Mesendoderm (in vitro differentiated cells): ENCODE data around the gene SLC5A10.
"Not testable (repeated sequence)": the region's sequence is repeated elsewhere in the genome, so short reads cannot be mapped to it uniquely, and the experiment has no call there.

Experiments
- DNase-seq: peaks from one replicate; pipeline ENCODE4 v3.0.0; 2013
- H2AK5ac ChIP-seq: 2 replicates; pipeline ENCODE4 v1.6.1; 2013; ENCODE audit warnings: low read length, inconsistent platforms
- H2BK120ac ChIP-seq: 2 replicates; pipeline ENCODE4 v1.6.1; 2013; ENCODE audit warnings: low read depth, mild to moderate bottlenecking, low read length, moderate library complexity, mixed read lengths
- H2BK15ac ChIP-seq: replicated peaks from 2 replicates; pipeline ENCODE4 v1.6.1; 2013; ENCODE audit warnings: low read depth, mild to moderate bottlenecking, moderate library complexity
- H2BK5ac ChIP-seq: 2 replicates; pipeline ENCODE4 v1.6.1; 2013; ENCODE audit warnings: low read length, inconsistent platforms
- H3K18ac ChIP-seq: 2 replicates; pipeline ENCODE4 v1.6.1; 2013; ENCODE audit warnings: mild to moderate bottlenecking, low read length, mixed read lengths
- H3K23ac ChIP-seq: one replicate; pipeline ENCODE4 v1.6.1; 2013; ENCODE audit warnings: low read length
- H3K27ac ChIP-seq: 2 replicates; pipeline ENCODE4 v1.5.1; 2013; ENCODE audit warnings: low read depth, mild to moderate bottlenecking, inconsistent platforms, low read length, moderate library complexity
- H3K27me3 ChIP-seq: 2 replicates; pipeline ENCODE4 v1.6.1; 2013; ENCODE audit warnings: low read length, control low read depth, mild to moderate bottlenecking, inconsistent platforms; ENCODE audit not compliant: insufficient read depth, poor library complexity
- H3K36me3 ChIP-seq: 2 replicates; pipeline ENCODE4 v1.6.1; 2013; ENCODE audit warnings: low read length, inconsistent platforms; ENCODE audit not compliant: control insufficient read depth, insufficient read depth
- H3K4ac ChIP-seq: one replicate; pipeline ENCODE4 v1.6.1; 2013; ENCODE audit warnings: low read depth, mild to moderate bottlenecking, low read length, moderate library complexity
- H3K4me1 ChIP-seq: 2 replicates; pipeline ENCODE4 v1.6.1; 2013; ENCODE audit warnings: low read depth, low read length, inconsistent platforms; ENCODE audit not compliant: control insufficient read depth
- H3K4me2 ChIP-seq: 2 replicates; pipeline ENCODE4 v1.6.1; 2013; ENCODE audit warnings: low read length
- H3K4me3 ChIP-seq: 2 replicates; pipeline ENCODE4 v1.5.1; 2013; ENCODE audit warnings: mild to moderate bottlenecking, low read length
- H3K56ac ChIP-seq: one replicate; pipeline ENCODE4 v1.6.1; 2013; ENCODE audit warnings: low read length
- H3K79me1 ChIP-seq: 2 replicates; pipeline ENCODE4 v1.6.1; 2013; ENCODE audit warnings: low read length, inconsistent platforms
- H3K79me2 ChIP-seq: 2 replicates; pipeline ENCODE4 v1.6.1; 2013; ENCODE audit warnings: mild to moderate bottlenecking, low read length; ENCODE audit not compliant: control insufficient read depth, insufficient read depth
- H3K9ac ChIP-seq: 2 replicates; pipeline ENCODE4 v1.6.1; 2013; ENCODE audit warnings: low read length, inconsistent platforms
- H4K5ac ChIP-seq: one replicate; pipeline ENCODE4 v1.6.1; 2013; ENCODE audit warnings: low read length
- H4K8ac ChIP-seq: one replicate; pipeline ENCODE4 v1.6.1; 2013; ENCODE audit warnings: low read depth, mild to moderate bottlenecking, control low read depth, low read length, moderate library complexity
- WGBS: extraction: QIAGEN DNeasy Blood & Tissue Kit; methylation state at CpG from one replicate; pipeline ENCODE4 v1.1.7; 2013; ENCODE audit warnings: low lambda C conversion rate, missing lambda C conversion rate; ENCODE audit not compliant: insufficient coverage; ENCODE audit errors: extremely low coverage; 5-methylcytosine and 5-hydroxymethylcytosine counted together

Gene SLC5A10

GRCh38 chr17:19037547-19037946 is 85.6 kb downstream of the SLC5A10 start:
- H3K56ac ChIP-seq, H3K36me3 ChIP-seq, H2BK15ac ChIP-seq, H3K9ac ChIP-seq, H2BK5ac ChIP-seq, H3K79me2 ChIP-seq, H4K8ac ChIP-seq, H4K5ac ChIP-seq, H3K23ac ChIP-seq, DNase-seq, H3K4me3 ChIP-seq, H3K27me3 ChIP-seq, H2AK5ac ChIP-seq, H3K27ac ChIP-seq, H2BK120ac ChIP-seq, H3K4me2 ChIP-seq, H3K79me1 ChIP-seq, H3K4me1 ChIP-seq, H3K4ac ChIP-seq, H3K18ac ChIP-seq: not testable (repeated sequence)
- WGBS: no CpG with 5 or more reads among the region's 6 CpGs

- H4K8ac ChIP-seq, H3K4ac ChIP-seq, H3K18ac ChIP-seq, H2AK5ac ChIP-seq, H3K4me2 ChIP-seq, H3K4me1 ChIP-seq, H3K27me3 ChIP-seq, H3K27ac ChIP-seq, H4K5ac ChIP-seq, H3K4me3 ChIP-seq, H2BK15ac ChIP-seq, H2BK120ac ChIP-seq, DNase-seq, H3K36me3 ChIP-seq, H3K79me2 ChIP-seq, H3K23ac ChIP-seq, H2BK5ac ChIP-seq, H3K79me1 ChIP-seq, H3K56ac ChIP-seq, H3K9ac ChIP-seq: not testable (repeated sequence)
- WGBS: no CpG with 5 or more reads among the region's 17 CpGs
Measured at GRCh38 chr17:19038007-19038406, 86.0 kb downstream of the SLC5A10 start.

- H4K5ac ChIP-seq, H4K8ac ChIP-seq, H3K9ac ChIP-seq, DNase-seq, H2AK5ac ChIP-seq, H3K79me1 ChIP-seq, H3K23ac ChIP-seq, H3K27ac ChIP-seq, H3K79me2 ChIP-seq, H3K4ac ChIP-seq, H3K4me1 ChIP-seq, H3K27me3 ChIP-seq, H3K4me3 ChIP-seq, H2BK5ac ChIP-seq, H3K18ac ChIP-seq, H3K4me2 ChIP-seq, H3K36me3 ChIP-seq, H2BK15ac ChIP-seq, H3K56ac ChIP-seq, H2BK120ac ChIP-seq: not testable (repeated sequence)
- no CpG with 5 or more reads among the region's 12 CpGs for WGBS
Measured at GRCh38 chr17:19038730-19039129, 86.8 kb downstream of the SLC5A10 start.

GRCh38 chr17:19040350-19040749 is 88.4 kb downstream of the SLC5A10 start:
- not testable (repeated sequence) for DNase-seq, H3K9ac ChIP-seq, H4K8ac ChIP-seq, H2BK120ac ChIP-seq, H3K27ac ChIP-seq, H3K4me2 ChIP-seq, H2AK5ac ChIP-seq, H3K36me3 ChIP-seq, H2BK15ac ChIP-seq, H3K56ac ChIP-seq, H3K23ac ChIP-seq, H3K27me3 ChIP-seq, H3K4ac ChIP-seq, H3K4me3 ChIP-seq, H3K79me2 ChIP-seq, H3K18ac ChIP-seq, H2BK5ac ChIP-seq, H3K4me1 ChIP-seq, H4K5ac ChIP-seq, H3K79me1 ChIP-seq
- no CpG with 5 or more reads among the region's 9 CpGs for WGBS

GRCh38 chr17:19041871-19042270 is 89.9 kb downstream of the SLC5A10 start:
- H3K18ac ChIP-seq, H4K8ac ChIP-seq, H3K27ac ChIP-seq, H3K9ac ChIP-seq, H3K4ac ChIP-seq, H3K4me1 ChIP-seq, H3K27me3 ChIP-seq, H3K4me2 ChIP-seq, H3K56ac ChIP-seq, H4K5ac ChIP-seq, H2AK5ac ChIP-seq, H3K23ac ChIP-seq, H2BK5ac ChIP-seq, DNase-seq, H2BK15ac ChIP-seq, H3K79me2 ChIP-seq, H3K4me3 ChIP-seq, H3K36me3 ChIP-seq, H3K79me1 ChIP-seq, H2BK120ac ChIP-seq: not testable (repeated sequence)
- no CpG with 5 or more reads among the region's 10 CpGs for WGBS

- H3K56ac ChIP-seq, H3K23ac ChIP-seq, H3K4me3 ChIP-seq, DNase-seq, H4K5ac ChIP-seq, H3K79me2 ChIP-seq, H4K8ac ChIP-seq, H3K79me1 ChIP-seq, H3K18ac ChIP-seq, H3K27me3 ChIP-seq, H3K4ac ChIP-seq, H3K4me2 ChIP-seq, H3K36me3 ChIP-seq, H2BK5ac ChIP-seq, H2BK15ac ChIP-seq, H2BK120ac ChIP-seq, H3K9ac ChIP-seq, H3K27ac ChIP-seq, H3K4me1 ChIP-seq, H2AK5ac ChIP-seq: not testable (repeated sequence)
- no CpG with 5 or more reads among the region's 14 CpGs for WGBS
Measured at GRCh38 chr17:19042369-19042768, 90.4 kb downstream of the SLC5A10 start.
